GM23338 (cell line): ENCODE results near the gene WDHD1. TPM values are rescaled to one million over a fixed set of nuclear protein-coding genes. Genes with fewer than 3 reads are reported as not detected.

Source experiments
- ATAC-seq: fragments of 200-7000 bp; cut with Tn5 transposase; 3 replicates; pipeline ENCODE4 v1.9.1; 2020
- DNase-seq: peaks from one replicate; pipeline ENCODE4 v3.0.0-alpha.2; 2015; ENCODE audit warnings: low spot score
- H2AFZ ChIP-seq: fragments of 200-600 bp; sonication (generic); 2 replicates; pipeline ENCODE4 v1.8.0; 2016; ENCODE audit warnings: antibody characterized with exemption, mild to moderate bottlenecking, moderate library complexity
- H3F3A ChIP-seq: fragments of 200-600 bp; sonication (generic); replicated peaks from 2 replicates; pipeline ENCODE4 v1.8.0; 2017; ENCODE audit warnings: antibody characterized with exemption, mixed run types, low read depth
- H3K27ac ChIP-seq: fragments of 200-600 bp; sonication (generic); 2 replicates; pipeline ENCODE4 v1.6.1; 2016; ENCODE audit warnings: low read depth
- H3K27me3 ChIP-seq: fragments of 200-600 bp; sonication (generic); 2 replicates; pipeline ENCODE4 v1.8.0; 2016; ENCODE audit warnings: mild to moderate bottlenecking, mixed run types, moderate library complexity; ENCODE audit not compliant: insufficient read depth
- H3K36me3 ChIP-seq: fragments of 200-600 bp; sonication (generic); 2 replicates; pipeline ENCODE4 v1.8.0; 2016; ENCODE audit warnings: mild to moderate bottlenecking; ENCODE audit not compliant: insufficient read depth
- H3K4me1 ChIP-seq: fragments of 200-600 bp; sonication (generic); 2 replicates; pipeline ENCODE4 v1.8.0; 2016; ENCODE audit warnings: mild to moderate bottlenecking, moderate library complexity; ENCODE audit not compliant: insufficient read depth
- H3K4me2 ChIP-seq: fragments of 200-600 bp; sonication (generic); 2 replicates; pipeline ENCODE4 v1.7.1; 2017; ENCODE audit warnings: mixed run types
- H3K4me3 ChIP-seq: fragments of 200-600 bp; sonication (generic); 2 replicates; pipeline ENCODE4 v1.6.1; 2016; ENCODE audit warnings: mixed run types
- H3K79me2 ChIP-seq: fragments of 200-600 bp; sonication (generic); replicated peaks from 2 replicates; pipeline ENCODE4 v1.8.0; 2017; ENCODE audit warnings: mild to moderate bottlenecking; ENCODE audit not compliant: insufficient read depth
- H3K9me2 ChIP-seq: fragments of 200-600 bp; sonication (generic); 2 replicates; pipeline ENCODE4 v1.8.0; 2017; ENCODE audit not compliant: insufficient read depth
- H4K20me1 ChIP-seq: fragments of 200-600 bp; sonication (generic); replicated peaks from 2 replicates; pipeline ENCODE4 v1.8.0; 2017; ENCODE audit warnings: mild to moderate bottlenecking; ENCODE audit not compliant: insufficient read depth
- H3K27ac Mint-ChIP-seq: 2 replicates; pipeline ENCODE4 v1.8.0; 2020; ENCODE audit warnings: inconsistent platforms, mild to moderate bottlenecking, moderate library complexity, mixed read lengths
- H3K27me3 Mint-ChIP-seq: 3 replicates; pipeline ENCODE4 v1.8.0; 2022; ENCODE audit warnings: low read depth, mild to moderate bottlenecking, moderate library complexity, mixed read lengths, inconsistent platforms; ENCODE audit not compliant: insufficient read depth, poor library complexity
- H3K36me3 Mint-ChIP-seq: 3 replicates; pipeline ENCODE4 v1.8.0; 2021; ENCODE audit warnings: low read depth, mild to moderate bottlenecking, inconsistent platforms, moderate library complexity, mixed read lengths
- H3K4me1 Mint-ChIP-seq: 3 replicates; pipeline ENCODE4 v1.8.0; 2020; ENCODE audit warnings: mild to moderate bottlenecking, inconsistent platforms, mixed read lengths
- H3K4me3 Mint-ChIP-seq: 3 replicates; pipeline ENCODE4 v1.8.0; 2021; ENCODE audit warnings: moderate library complexity, mild to moderate bottlenecking, inconsistent platforms, mixed read lengths
- H3K9me3 Mint-ChIP-seq: 3 replicates; pipeline ENCODE4 v1.8.0; 2020; ENCODE audit warnings: moderate library complexity, mild to moderate bottlenecking, inconsistent platforms, mixed read lengths
- CREB1 ChIP-seq: fragments of 250-450 bp; sonication (Bioruptor Pico); IDR thresholded peaks from 2 replicates; pipeline ENCODE4 v1.5.0; 2020; ENCODE audit warnings: low read depth, mild to moderate bottlenecking, moderate library complexity
- EZH2 ChIP-seq: fragments of 200-600 bp; sonication (generic); IDR thresholded peaks from one replicate; pipeline ENCODE4 v1.8.0; 2017; ENCODE audit warnings: antibody characterized with exemption, mild to moderate bottlenecking, low read depth; ENCODE audit not compliant: unreplicated experiment
- JUNB ChIP-seq: IDR thresholded peaks from one replicate; pipeline ENCODE4 v1.6.1; 2016; ENCODE audit warnings: antibody characterized with exemption; ENCODE audit not compliant: unreplicated experiment
- NANOG ChIP-seq: IDR thresholded peaks from 2 replicates; pipeline ENCODE4 v1.6.1; 2016; ENCODE audit warnings: antibody characterized with exemption, borderline replicate concordance
- STAT1 ChIP-seq: IDR thresholded peaks from one replicate; pipeline ENCODE4 v1.6.1; 2016; ENCODE audit warnings: antibody characterized with exemption; ENCODE audit not compliant: unreplicated experiment
- ZNF114 ChIP-seq: fragments of 250-450 bp; sonication (Bioruptor Pico); IDR thresholded peaks from 2 replicates; pipeline ENCODE4 v1.5.0; 2020; ENCODE audit warnings: mild to moderate bottlenecking, moderate library complexity
- ZNF331 ChIP-seq: fragments of 250-450 bp; sonication (Bioruptor Pico); IDR thresholded peaks from 2 replicates; pipeline ENCODE4 v1.5.0; 2020; ENCODE audit warnings: low read depth, mild to moderate bottlenecking, moderate library complexity
- ZNF462 ChIP-seq: fragments of 250-450 bp; sonication (Bioruptor Pico); IDR thresholded peaks from 2 replicates; pipeline ENCODE4 v1.5.0; 2020; ENCODE audit warnings: mild to moderate bottlenecking, moderate library complexity
- polyA plus RNA-seq: library from polyadenylated mRNA; unstranded; fragments of >200 nt; fragmentation: Nextera tagmentation; extraction: Ambion mirVana; gene quantifications from 2 replicates; pipeline ENCODE4 v1.2.1, GENCODE V29; 2016
- total RNA-seq: library from RNA; depleted of rRNA; stranded (reverse); fragments of >200 nt; shearing (Covaris generic); gene quantifications from 2 replicates; pipeline ENCODE4 v1.2.3, GENCODE V29; 2014
- TF ChIP-seq, protein P1 (sequence below): IDR thresholded peaks from 2 replicates; pipeline ENCODE4 v1.6.1; 2016; ENCODE audit warnings: antibody characterized with exemption

WDHD1 gene
- total and polyA plus RNA-seq, 2 experiments from 2014 or later: 48.8 to 65.4 TPM

DNA sequence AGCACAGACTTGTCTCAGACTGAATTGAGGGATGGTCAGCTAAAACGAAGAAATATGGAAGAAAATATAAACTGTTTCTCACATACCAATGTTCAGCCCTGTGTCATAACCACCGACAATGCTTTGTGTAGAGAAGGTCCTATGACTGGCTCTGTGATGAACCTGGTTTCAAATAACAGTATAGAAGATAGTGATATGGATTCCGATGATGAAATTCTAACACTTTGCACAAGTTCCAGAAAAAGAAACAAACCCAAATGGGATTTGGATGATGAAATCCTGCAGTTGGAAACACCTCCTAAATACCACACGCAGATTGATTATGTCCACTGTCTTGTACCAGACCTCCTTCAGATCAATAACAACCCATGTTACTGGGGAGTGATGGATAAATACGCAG lies 16.6 kb upstream of the WDHD1 start (continued):
- TF ChIP-seq ZNF462 (CRISPR knock-in tag) (no peak), CREB1 (CRISPR knock-in tag) (no peak), ZNF331 (CRISPR knock-in tag) (no peak), NANOG (no peak)

- DNase-seq (no peak), ATAC-seq (no peak)
- Histone ChIP-seq H3K4me1 (no peaks in the 10 kb centered on the region), H4K20me1 (peaks cover 60% of the 10 kb centered on the region), H3K27me3 (peaks cover 28% of the 10 kb centered on the region), H3K79me2 (peaks cover 48% of the 10 kb centered on the region), H3K36me3 (peaks cover 5% of the 10 kb centered on the region), H3K27ac (no peak overlapping the region), H3K9me2 (no peaks in the 10 kb centered on the region), H3K4me3 (no peak overlapping the region), H3K4me2 (no peak overlapping the region), H3F3A (no peaks in the 10 kb centered on the region), H2AFZ (no peak overlapping the region)
- Mint-ChIP-seq H3K9me3 (no peaks in the 10 kb centered on the region), H3K4me3 (no peak overlapping the region), H3K4me1 (0 out of 3 replicates have a peak, but pooled peaks cover 3% of the 10 kb centered on the region), H3K27ac (no peak overlapping the region), H3K36me3 (peaks cover 54% of the 10 kb centered on the region), H3K27me3 (peaks cover 26% of the 10 kb centered on the region)
- no peak for TF ChIP-seq NANOG
- TF ChIP-seq CREB1 (CRISPR knock-in tag): no peak
- no peak for TF ChIP-seq EZH2
- TF ChIP-seq, protein P1, sequence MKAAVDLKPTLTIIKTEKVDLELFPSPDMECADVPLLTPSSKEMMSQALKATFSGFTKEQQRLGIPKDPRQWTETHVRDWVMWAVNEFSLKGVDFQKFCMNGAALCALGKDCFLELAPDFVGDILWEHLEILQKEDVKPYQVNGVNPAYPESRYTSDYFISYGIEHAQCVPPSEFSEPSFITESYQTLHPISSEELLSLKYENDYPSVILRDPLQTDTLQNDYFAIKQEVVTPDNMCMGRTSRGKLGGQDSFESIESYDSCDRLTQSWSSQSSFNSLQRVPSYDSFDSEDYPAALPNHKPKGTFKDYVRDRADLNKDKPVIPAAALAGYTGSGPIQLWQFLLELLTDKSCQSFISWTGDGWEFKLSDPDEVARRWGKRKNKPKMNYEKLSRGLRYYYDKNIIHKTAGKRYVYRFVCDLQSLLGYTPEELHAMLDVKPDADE: no peak
- TF ChIP-seq ZNF114 (CRISPR knock-in tag): no peak
- TF ChIP-seq ZNF462 (CRISPR knock-in tag): no peak
- TF ChIP-seq JUNB: no peak
- no peak for TF ChIP-seq STAT1
Observed at GRCh38 chr14:55038708-55039107, 11.8 kb upstream of the WDHD1 start.
